ENCODE results near the gene NFKBIE.

The NFKBIE gene

DNA sequence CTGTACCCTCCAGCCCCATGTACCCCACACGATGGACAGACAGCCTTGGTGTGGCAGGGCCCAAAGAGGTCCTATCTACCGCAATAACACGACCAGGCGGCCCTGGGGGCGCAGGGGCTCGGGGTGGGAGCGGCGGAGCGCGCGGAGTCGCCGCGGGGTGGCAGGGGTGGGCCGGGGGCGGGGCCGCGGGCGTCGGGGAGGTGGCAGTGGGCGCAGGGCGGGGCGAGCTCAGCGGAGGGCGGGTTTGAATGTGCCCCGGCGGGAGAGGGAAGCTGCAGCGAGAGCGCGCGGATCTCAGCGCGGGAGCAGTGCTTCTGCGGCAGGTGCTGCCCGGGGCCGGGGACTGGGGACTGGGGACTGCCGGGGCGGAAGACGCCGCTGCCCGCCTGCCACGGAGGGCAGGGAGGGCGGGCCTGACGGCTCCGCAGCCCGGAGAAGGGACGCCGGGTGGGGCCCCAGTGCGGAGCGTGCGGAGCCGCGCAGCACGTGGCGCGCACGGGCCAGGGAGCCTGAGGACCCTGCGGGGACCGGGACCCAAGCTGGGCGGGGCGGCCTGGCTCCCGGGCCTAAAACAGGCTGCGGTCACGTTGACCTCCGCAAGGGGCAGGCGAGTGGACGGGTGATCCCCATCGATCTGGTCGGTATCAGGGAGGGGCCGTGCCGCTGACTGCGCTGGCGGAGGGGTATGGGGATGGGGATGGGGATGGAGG, 41.9 kb downstream of the NFKBIE start, which contains the start of gene SLC29A1:
TSS of gene SLC29A1 (plus strand) at position 277 of the 710 bp plus-strand sequence. CDS start 3,719 bp downstream, outside the sequence.
- H3K4me3 ChIP-seq (replicated peaks; ENCODE audit: low read depth, low read length): peak within 1 kb of the TSS; percentile 73
- H3K27me3 ChIP-seq (replicated peaks; ENCODE audit: control insufficient read depth, insufficient read depth, low read length): no peaks in the 10 kb centered on the region
- peak; percentile 84 for DNase-seq (ENCODE audit: extremely low read depth, insufficient read length)
- 0 out of 2 replicates have a peak, but pooled peaks cover 2% of the 10 kb centered on the region for H3K36me3 ChIP-seq (ENCODE audit: control insufficient read depth, insufficient read depth, low read length)
- TF ChIP-seq, protein P1, sequence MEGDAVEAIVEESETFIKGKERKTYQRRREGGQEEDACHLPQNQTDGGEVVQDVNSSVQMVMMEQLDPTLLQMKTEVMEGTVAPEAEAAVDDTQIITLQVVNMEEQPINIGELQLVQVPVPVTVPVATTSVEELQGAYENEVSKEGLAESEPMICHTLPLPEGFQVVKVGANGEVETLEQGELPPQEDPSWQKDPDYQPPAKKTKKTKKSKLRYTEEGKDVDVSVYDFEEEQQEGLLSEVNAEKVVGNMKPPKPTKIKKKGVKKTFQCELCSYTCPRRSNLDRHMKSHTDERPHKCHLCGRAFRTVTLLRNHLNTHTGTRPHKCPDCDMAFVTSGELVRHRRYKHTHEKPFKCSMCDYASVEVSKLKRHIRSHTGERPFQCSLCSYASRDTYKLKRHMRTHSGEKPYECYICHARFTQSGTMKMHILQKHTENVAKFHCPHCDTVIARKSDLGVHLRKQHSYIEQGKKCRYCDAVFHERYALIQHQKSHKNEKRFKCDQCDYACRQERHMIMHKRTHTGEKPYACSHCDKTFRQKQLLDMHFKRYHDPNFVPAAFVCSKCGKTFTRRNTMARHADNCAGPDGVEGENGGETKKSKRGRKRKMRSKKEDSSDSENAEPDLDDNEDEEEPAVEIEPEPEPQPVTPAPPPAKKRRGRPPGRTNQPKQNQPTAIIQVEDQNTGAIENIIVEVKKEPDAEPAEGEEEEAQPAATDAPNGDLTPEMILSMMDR (IDR thresholded peaks at IDR 0.05; ENCODE audit: insufficient read depth, low read length, poor library complexity, severe bottlenecking): no peak

DNA sequence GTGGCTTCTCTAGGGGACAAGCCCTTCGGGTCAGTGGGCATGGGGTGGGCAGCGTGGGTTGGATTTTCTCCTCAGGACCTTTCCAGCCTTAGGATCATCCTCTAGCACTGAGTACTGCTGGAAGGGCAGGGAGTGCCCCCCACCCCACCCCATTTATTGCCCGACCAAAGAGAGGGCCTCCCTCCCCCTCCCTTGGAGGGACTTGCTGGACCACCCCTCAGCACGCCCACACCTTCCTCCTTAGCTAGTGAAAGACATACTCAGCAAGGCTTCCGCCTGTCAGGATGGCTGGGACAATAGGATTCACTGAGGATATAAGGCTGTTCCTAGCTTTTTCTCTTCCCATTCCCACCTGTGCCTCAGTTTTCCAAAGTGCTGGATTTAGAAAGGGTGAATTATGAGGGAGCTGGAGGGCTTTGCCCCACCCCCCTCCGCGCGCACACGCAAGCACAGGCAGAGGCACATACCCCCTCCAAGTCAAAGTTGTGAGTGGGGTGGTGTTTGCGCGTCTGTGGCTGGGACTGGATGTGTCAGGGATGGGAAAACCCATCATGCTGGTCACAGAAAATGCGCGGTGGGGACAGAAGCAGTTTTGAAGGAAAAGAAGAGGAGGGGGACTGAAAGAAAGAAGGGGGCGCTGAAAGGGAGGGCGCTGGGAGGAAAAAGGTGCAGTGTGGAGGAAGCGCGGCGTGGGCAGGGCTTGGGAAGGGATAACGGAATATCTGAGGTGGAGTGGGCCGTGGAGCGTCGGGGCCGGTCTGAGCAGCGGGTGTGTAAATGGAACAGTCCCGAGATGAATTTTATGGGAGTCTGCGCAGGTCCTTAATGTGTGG, 42.6 kb downstream of the NFKBIE start:
- Histone ChIP-seq H3K4me3 (replicated peaks; ENCODE audit: low read depth, low read length) (peak overlapping the region; percentile 73), H3K36me3 (ENCODE audit: control insufficient read depth, insufficient read depth, low read length) (0 out of 2 replicates have a peak, but pooled peaks cover 2% of the 10 kb centered on the region), H3K27me3 (replicated peaks; ENCODE audit: control insufficient read depth, insufficient read depth, low read length) (no peaks in the 10 kb centered on the region)
- TF ChIP-seq, protein P1 (IDR thresholded peaks at IDR 0.05; ENCODE audit: insufficient read depth, low read length, poor library complexity, severe bottlenecking): no peak
- DNase-seq (ENCODE audit: extremely low read depth, insufficient read length): no peak

DNA sequence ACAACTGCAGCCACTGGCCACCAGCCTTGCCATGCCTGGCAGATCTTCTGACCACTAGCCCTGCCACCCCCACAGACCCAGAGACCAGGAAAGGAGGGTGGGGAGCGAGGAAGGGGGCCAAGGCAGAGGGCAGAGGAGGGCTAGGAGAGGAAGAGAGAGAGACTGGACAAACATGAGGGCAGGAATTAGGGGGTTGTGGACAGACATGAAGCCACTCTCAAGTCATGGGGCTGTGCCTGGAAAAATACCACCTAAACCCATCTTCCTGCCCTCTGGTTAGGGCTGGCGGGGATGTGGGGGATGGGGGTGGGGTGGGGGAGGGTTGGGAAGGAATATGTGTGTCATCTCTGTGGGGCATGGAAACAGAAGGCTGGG, 43.4 kb downstream of the NFKBIE start:
- TF ChIP-seq, protein P1 (IDR thresholded peaks at IDR 0.05; ENCODE audit: insufficient read depth, low read length, poor library complexity, severe bottlenecking): no peak

DNA sequence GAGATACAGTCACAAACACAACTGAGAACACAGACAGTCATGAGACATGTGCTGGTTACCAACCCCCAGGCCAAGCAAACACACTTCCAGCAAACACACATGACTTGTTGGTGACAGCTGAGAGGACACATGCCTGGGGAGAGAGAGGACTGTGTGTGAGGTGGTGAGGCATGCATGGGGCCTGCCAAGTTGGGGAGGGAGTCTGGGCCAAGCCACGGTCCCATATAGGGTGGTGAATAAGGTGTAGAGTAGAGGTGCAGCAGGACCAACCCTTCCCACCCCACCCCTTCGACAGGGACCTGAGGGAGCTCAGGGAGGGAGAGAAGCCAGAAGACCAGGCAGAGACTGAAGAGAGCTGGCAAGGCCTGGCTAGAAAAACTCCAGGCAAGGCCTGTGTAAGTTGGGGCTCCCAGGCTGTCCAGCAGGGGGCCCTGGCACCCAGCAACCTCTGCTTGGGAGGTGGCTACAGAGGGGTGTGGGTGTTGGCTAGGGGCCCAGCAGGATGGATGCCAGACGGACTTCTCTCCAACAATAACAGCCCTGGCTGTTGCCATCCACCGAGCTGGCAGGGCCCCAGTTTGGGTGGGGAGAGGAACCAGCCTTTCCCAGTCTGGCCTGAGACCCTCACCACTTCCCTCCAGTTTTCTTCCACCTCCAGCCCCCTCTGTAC, 43.9 kb downstream of the NFKBIE start:
- DNase-seq (ENCODE audit: extremely low read depth, insufficient read length): peak; percentile 76
- H3K36me3 ChIP-seq (ENCODE audit: control insufficient read depth, insufficient read depth, low read length): no peaks in the 10 kb centered on the region
- no peaks in the 10 kb centered on the region for H3K27me3 ChIP-seq (replicated peaks; ENCODE audit: control insufficient read depth, insufficient read depth, low read length)
- H3K4me3 ChIP-seq (replicated peaks; ENCODE audit: low read depth, low read length): no peak overlapping the region
- TF ChIP-seq, protein P1 (IDR thresholded peaks at IDR 0.05; ENCODE audit: insufficient read depth, low read length, poor library complexity, severe bottlenecking): peak; percentile 98

More for the DNA sequence above, 43.4 kb downstream of the NFKBIE start:
- DNase-seq (ENCODE audit: extremely low read depth, insufficient read length): no peak
- H3K36me3 ChIP-seq (ENCODE audit: control insufficient read depth, insufficient read depth, low read length): no peaks in the 10 kb centered on the region
- no peaks in the 10 kb centered on the region for H3K27me3 ChIP-seq (replicated peaks; ENCODE audit: control insufficient read depth, insufficient read depth, low read length)
- H3K4me3 ChIP-seq (replicated peaks; ENCODE audit: low read depth, low read length): no peak overlapping the region

DNA sequence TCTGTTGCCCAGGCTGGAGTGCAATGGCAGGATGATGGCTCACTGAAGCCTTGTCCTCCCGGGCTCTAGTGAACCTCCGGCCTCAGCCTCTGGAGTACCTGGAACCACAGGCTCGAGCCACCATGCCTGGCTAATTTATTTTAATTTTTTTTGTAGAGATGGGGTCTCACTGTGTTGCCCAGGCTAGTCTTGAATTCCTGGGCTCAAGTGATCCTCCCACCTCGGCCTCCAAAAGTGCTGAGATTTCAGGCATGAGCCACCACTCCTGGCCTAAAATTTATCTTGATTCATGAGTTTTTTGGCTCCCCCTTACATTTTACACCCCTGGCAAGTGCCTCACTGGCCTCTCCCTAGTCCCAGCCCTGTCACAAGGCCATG, 44.4 kb downstream of the NFKBIE start:
- Histone ChIP-seq H3K36me3 (ENCODE audit: control insufficient read depth, insufficient read depth, low read length) (no peaks in the 10 kb centered on the region), H3K27me3 (replicated peaks; ENCODE audit: control insufficient read depth, insufficient read depth, low read length) (no peaks in the 10 kb centered on the region), H3K4me3 (replicated peaks; ENCODE audit: low read depth, low read length) (no peak overlapping the region)
- no peak for DNase-seq (ENCODE audit: extremely low read depth, insufficient read length)
- TF ChIP-seq, protein P1 (IDR thresholded peaks at IDR 0.05; ENCODE audit: insufficient read depth, low read length, poor library complexity, severe bottlenecking): no peak
